Stimulated activated CD8-positive, alpha-beta memory T cell treated with anti-CD3 and anti-CD28 coated beads, Interleukin-15, amount 100 ng/mL, for 4 hours (primary cell): ENCODE results near the gene SH3BGRL3.

Experiments
- DNase-seq, 2 donors: peaks; one replicate each; pipeline ENCODE4 v3.0.0-alpha.2; 2020; ENCODE audit warnings: low read depth in 2 of 2

SH3BGRL3 gene

DNA sequence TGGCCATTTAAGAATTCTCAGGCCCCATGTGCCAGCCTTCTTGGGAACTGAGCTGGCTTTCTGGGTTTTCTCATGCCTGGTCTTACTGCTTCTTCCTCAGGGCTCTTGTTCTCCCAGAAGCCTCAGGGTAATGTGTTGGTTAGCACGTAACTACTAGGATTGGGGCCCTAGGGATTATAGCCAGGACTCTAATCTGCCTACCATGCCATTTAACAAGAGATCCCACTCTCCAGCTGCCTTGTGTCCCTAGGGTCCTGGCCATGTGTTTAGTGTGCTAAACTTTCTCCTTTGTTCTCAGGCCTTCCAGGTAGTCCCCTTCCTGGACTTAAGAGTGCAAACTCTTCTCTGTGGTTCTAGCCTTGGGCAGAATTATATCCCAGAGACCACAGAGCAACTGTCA is 2.2 kb upstream of the SH3BGRL3 start:
- no peak for DNase-seq

DNA sequence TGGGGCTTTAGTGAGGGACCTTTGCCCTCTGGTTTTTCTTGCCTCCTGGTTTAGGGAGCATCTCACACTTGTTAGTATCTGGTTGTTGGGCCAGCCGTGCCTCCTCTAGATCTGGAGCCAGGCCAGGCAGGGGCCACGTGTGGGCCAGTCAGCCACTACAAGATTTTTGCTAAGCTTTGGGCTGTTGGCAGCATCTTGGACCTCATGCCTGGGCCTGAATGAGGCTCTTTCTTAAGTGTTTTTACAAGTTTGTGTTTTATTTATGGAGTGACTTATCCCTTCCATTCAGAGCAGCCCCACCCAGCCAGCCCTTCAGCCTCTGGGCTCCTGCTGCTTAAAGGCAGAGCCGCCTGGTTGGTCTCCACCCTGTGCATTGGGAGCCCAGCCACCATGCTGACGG is 1.6 kb upstream of the SH3BGRL3 start:
- DNase-seq: no peak

DNA sequence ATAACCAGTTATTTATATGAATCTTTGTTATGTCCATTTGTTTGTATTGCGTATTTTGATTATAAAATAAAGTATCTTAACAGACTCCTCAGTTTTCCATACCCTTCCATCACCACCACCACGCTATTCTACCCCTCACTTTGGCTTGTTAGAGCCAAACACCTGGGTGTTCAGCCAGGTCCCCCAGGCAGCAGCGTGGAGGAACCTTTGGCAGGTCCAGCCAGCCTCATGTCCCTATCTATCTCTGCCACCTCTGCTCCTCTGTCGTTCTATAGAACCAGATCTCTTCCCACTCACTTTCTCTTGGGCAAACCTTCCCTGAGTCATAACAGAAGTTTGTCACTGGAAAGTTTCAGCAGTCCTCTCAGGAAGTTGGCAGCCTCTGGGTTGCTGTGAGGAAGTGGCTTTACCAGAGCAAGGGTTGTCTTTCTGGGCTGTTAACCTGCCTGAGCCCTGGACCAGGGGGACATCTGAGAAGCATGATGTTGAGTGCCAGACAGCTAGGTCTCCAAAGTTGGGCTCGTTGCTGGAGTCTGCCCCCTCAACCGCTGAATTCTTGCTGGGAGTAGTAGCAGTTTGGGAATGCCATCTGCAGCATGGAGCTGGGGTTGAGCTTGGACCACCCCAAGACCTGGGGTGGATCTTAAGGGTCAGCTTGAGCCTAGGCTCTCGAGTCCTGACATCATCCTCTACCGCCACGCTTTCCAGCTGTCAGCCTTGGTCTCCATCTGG is 996 bp upstream of the SH3BGRL3 start:
- DNase-seq: no peak

DNA sequence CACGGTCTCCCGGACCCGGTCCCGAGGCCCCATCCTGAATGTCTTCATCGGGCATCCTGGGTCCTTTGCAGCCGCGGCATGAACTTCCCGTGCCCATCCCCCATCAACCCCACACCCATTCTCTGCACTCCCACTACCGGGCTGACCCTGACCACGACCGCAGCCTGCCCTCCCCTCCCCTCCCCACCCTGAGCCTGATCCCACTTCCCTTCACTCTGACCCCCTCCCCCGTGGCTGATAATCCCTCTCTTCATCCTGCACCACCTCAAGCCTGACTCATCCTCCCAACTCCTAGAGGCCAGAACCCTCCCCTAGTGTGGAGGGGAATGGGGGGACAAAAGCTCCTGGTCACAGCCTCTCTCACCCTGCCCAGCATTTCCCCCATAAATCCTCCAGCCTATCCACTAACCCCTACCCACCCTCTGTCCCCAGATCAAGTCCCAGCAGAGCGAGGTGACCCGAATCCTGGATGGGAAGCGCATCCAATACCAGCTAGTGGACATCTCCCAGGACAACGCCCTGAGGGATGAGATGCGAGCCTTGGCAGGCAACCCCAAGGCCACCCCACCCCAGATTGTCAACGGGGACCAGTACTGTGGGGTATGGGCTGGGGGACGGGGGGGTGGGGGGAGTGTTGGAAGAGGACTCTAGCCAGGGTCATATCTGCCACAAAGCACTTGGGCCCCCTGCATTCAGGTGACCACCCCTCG is 602 bp downstream of the SH3BGRL3 start:
- DNase-seq: no peak

DNA sequence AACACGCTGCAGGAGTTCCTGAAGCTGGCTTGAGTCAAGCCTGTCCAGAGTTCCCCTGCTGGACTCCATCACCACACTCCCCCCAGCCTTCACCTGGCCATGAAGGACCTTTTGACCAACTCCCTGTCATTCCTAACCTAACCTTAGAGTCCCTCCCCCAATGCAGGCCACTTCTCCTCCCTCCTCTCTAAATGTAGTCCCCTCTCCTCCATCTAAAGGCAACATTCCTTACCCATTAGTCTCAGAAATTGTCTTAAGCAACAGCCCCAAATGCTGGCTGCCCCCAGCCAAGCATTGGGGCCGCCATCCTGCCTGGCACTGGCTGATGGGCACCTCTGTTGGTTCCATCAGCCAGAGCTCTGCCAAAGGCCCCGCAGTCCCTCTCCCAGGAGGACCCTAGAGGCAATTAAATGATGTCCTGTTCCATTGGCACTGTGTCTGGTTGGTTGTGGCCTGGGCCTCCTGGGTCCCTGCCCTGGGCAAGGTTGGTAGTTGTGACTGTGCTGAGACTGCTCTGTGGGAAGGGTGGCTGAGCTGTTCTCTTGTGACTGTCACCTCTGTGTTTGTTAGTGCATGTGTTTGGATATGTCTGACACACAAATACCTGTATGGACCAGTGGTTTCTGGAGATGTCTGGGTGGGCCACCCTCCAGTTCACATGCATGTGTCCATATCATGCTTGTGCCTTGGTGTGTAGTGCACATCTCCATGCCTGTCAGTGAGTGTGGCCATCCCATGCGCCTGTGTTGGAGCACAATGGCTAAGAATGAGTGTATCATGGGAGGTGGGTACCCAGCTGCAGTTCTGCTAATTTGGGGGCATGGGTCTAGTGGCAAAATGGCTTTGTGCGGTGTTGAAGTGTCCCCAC is 1.4 kb downstream of the SH3BGRL3 start:
- no peak for DNase-seq

DNA sequence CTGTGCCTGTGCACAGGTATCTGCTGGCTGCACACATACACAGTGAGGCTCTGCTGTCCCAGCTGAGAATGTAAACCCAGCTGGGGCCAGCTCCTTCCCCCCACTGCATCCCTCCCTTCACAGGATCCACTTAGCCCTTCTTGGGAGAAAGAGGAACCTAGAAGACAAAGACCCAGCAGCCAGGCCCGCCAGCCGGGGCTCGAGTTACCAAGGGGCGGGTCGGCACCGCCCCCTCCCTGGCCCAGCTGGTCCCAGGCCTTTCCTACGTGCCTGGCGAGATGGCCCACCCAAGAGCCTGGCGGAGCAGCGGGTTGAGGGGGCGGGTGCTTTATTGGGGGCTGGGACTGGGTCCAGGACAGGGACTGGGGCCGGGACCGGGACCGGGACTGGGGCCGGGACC is 2.1 kb downstream of the SH3BGRL3 start:
- DNase-seq: no peak

DNA sequence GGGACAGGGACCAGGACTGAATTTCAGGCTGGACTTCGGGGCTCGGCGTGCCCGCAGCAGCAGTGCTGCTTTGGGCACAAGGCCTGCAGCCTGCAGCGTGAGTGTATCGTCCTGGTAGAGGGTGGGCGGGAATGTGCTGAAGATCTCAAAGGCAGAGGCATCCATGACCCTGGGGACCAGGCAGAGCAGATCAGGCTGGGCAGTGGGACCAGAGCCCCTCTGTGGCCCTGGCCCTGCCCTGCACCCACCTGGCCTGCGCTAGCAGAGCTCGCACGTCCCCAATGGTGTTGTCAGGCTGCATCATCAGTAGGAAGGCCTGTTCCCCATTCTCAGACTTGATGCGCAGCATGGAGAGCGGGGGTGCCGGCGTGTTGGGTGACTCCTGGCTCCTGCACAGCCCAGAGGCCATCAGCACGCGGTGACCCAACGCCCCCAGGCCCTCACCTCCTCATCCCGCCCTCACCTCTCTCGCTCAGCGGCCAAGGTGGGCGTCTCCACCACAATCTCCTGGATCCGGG is 2.6 kb downstream of the SH3BGRL3 start:
- no peak for DNase-seq

DNA sequence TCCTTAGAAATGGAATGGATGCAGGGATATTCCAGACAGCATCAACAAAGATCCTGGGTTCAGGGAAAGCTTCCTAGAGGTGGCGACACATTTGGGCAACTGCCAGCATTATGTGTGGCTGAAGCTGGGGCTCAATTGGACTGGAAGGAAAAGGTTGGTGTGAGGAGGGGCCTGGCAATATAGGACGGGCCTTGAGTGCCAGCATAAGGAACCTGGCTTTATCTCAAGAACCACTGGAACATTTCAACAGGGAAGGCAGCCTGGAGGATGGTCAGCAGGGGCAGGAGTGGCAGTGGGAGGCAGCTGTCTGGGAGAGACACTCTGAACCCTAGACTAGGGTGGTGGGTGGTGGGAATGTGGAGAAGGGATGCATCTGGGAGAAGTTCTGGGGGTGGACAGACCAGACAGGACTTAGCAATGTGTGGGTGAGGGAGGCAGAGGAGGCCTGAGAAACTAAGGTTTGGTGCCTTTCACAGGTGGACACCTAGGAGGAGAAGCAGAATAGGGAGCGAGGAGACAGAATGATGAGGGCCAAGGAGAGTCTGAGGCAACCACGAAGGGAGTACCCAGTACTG is 3.5 kb downstream of the SH3BGRL3 start:
- DNase-seq: no peak

DNA sequence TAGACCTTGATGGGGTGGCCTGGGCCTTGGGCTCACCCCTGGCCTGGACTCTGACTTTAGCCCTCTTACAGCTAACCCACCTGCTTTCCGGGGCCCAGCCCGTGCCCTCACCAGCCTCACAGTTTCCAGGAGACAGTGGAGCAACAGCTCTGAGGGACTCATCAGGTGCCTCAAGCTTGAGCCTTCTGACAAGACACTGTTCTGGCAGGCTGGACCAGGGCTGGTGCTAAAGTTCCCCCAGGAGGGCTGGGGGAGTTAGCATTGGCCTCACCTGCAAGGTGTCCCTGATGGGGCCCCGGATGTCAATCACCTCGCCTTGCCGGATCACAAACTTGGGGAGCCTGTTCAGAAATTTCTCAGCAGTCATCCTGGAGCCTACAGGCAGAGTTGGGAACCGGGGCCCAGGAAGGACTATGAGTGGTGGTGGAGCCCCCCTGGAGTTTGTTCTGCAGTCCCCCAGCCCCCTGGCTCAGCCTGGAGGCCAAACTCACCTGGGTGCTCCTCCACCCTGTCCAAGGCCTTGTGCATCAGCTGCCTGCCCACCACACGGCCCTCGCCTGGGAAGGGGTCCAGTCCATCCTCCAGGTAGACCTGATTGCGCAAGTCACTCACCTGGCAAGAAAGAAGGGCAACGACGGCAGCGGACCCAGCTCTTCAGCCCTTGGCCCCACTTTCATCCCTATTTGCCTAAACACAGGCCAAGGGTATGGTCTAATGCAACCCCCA is 4.1 kb downstream of the SH3BGRL3 start:
- no peak for DNase-seq

DNA sequence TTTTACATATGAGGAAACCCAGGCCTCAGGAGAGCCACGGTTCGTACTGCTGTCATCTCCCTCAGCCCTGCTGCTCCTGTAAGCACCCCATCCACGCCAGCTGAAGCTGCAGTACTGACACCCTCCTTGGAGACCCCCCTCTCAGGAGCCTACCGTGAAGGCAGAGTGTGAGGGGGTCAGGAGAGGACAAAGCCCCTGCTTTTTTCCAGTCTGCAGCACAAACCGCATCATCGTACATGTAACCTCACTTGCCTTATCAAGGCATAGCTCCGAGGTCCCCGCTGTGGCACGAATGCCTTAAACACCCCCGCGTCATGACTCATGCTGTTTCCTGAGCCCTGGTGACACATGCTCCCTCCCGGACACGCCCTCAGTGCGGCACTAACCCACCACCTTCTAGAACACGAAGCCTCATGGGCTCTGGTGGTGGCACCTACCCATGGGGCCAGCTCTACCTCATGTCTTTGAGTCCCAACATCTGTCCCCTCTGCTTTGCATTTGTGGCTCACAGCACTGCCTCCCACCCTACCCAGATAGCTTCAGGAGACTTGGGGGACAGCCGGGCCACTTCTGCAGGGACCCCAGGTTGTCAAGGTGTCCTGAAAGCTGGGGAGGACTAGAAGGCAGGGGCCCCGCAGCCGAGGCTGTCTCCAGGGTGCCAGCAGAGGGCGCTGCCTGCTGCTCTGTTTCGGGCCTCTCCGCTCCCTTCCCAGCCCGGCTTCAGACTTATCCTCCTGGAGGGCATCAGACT is 4.9 kb downstream of the SH3BGRL3 start:
- peak; percentile 89 to 98 for DNase-seq

DNA sequence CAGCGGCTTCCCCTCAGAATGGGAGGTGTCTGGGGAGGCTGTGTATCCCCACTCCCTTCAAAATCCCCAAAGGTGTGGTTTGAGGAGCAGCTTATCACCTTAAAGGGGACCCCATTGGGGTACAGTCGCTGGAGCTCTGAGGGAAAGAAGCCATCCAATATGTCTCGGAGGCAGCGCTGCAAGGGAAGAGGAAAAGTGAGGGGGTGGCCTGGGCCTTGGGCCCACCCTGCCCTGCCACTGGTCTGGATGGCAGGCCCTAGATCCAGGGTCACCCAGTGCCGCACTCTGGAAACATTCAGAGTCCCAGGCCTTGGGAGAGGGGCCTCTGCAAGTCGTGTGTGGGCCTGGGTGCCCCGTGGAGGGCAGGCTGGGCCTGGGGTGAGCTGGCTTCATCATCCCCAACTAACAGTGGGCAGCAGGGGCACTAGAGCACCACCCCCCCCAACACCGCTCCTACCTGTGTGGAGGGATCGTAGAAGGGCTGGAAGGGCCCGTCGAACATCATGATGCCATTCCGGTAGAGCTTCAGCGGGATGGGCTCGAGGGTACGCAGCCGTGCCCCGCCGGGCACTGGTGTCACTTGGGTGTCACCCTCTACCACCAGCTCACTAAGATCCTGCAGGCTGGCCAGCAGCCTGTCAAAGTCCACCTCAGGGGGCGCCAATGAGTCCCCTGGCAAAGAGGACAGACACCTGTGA is 5.6 kb downstream of the SH3BGRL3 start:
- no peak for DNase-seq

DNA sequence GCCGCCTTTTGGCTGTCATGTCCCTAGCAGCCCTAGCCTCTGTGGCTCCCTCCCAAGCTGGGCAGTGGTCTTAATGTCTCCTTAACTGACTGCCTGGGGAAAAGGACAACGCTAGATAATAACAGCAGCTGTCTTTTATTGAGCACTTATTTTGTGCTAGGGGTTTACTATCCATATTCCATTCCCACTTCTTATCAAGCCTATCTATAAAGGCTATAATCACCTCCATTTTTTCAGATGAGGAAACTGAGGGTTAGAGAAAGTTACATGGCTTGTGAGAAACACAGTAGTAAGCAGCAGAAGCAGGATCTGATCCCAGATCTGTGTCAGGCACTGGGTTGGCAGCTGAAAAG is 6.2 kb downstream of the SH3BGRL3 start:
- no peak for DNase-seq

DNA sequence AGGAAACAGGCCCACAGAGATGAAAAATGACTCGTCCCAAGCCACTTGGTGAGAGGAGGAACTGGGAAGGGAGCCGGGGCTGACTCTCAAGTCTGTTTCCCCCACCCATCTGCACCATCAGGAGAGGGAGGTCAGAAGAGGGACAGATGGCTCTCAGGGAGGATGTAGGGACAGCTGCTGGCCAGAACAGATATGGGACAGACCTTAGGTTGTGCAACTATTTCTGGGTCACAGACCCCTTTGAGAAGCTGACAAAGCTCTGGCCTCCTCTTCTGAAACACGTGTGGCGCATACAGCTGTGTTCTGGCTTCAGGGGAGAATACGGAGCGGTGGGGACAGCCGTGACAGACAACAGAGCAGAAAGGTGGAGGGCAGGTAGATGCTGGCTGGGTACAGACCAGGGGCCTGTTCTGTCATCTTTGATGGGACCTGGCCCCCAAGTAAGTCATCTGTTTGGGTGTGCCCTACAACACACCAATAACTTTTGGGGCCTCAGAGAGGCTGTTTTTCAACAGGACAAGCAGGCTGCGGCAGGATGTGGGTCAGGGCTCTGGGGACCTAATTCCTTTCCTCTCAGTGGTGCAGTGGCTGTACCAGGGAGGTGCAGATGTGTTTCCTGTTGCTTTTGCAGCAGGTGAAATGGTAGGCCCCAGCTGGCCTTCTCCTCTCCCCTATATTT is 7.3 kb downstream of the SH3BGRL3 start:
- no peak for DNase-seq

DNA sequence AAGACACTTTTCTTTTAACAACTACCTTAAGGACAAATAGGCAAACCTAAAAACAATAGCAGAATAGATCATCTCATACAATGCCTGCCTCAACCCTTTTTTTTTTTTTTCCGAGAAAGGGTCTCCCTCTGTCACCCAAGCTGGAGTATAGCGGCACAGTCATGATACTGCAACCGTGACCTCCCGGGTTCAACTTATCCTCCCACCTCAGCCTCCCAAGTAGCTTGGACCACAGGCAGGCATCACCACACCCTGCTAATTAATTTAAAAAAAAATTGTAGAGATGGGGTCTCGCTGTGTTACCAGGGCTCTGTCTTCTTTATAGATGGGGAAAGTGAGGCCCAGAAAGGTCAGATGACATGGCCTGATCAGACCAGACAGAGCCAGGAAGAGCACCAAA is 7.9 kb downstream of the SH3BGRL3 start:
- DNase-seq: no peak

DNA sequence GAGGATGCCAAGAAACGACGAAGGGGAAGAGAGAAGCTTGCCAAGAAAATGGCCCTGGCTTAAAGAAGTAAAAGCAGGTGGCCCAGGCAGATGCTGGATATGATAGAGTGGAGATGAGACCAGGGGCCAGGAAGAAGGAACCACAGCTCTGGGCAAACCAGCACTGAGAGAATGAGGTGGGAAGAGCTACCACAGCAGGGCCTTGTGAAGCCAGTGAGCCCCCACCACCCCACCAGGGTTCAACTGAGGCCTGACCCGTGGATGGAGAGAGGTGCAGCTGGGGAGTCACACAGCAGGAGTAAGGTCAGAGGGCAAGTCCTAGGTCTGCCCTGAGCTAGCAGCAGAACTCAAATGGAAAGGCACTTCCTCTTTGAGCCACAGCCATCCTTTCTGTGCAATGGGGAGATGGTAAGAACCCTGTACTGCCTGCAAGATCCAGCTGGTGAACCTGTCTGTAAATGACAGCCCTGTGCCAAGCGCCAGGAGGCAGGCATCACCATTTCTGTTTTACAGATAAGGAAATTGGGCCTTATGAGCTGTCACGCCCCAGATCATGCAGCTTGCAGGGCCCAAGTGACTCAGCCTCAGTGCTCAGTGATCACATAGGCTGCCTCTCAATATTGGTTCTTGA is 8.5 kb downstream of the SH3BGRL3 start:
- peak in 1 of 2 donors; percentile 58 for DNase-seq

DNA sequence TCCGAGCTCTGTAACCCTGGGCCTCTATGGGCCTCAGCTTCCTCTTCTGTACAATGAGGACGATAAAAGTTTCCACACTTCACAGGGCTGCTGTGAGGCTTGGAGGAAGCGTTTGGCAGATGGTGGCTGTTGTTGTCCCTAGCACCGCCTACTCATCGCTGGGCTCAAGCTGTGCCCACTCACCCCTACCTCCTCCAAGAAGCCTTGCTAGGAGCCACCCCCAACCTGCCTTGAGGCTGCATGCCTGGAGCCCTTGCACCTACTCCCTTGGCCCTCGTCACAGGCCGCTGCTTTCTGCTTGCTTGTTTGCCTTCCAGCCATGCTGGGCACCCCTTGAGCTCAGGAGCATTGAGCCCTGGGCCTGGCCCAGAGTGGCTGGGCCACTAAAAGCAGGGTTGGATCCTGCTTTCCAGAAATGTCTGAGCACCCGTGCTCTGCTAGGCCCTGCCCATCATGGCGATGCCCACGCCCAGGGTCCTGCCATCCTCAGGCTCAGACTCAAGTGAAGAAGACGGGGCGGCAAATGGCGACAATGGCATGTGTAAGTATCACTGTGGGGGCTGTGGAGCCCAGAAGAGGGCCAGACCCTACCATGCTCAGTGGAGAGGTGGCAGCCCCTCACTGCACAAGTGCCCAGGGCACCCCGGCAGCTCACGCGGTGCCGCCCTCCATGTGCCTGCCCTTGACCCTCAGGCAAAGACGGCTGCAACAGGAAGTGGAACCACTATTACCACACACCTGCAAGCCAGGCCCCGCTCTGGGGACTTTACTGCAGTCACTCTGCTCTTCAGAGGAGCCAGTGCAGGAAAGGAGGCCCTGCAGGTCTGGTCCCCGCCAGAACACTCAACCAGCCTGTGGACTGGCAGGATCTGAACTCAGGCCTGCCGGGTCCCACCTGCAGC is 9.5 kb downstream of the SH3BGRL3 start:
- no peak for DNase-seq

DNA sequence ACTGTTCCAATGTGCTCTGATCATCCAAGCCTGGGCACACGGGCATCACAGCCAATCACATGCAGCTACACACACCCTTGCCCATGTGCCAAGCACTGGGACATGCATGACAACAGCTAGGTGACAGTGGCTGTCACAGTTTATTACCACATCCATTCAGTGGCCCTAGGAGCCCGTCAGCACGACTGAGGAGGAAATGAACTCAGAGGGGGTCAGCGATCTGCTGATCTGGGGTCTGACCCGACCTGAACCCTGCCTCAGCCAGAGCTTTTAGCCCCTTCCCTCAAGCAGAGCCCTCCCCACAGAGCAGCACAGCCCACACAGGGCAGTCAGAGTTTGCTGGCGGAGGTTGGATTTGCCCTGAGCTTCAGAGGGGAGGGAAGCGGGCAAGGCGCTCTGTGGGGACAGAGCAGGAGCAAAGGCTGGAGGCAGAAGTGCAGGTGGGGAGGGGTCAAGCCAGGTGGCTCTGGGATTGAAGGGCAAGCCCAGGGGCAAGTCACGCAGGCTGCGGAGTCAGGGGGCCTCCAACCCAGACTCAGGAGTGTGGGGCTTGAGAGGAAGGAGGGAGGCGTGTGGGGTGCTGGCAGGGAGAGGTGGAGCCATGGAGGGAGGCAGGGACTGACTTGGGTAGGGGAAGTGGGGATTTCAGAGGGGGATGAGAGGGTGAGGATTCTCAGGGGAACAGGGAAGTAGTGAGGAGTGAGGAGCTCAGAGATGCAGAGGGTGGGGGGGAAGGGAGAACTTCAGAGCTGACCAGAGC is 10.4 kb downstream of the SH3BGRL3 start:
- no peak for DNase-seq
